HEK293 (cell line): ENCODE data around the gene DCUN1D5.

Experiments used
- MEIS1 ChIP-seq: sonication (generic); formaldehyde crosslinking; IDR thresholded peaks from 2 replicates; pipeline ENCODE4 v1.8.1; 2022; ENCODE audit warnings: missing genetic modification reagents, mild to moderate bottlenecking, borderline replicate concordance
- MZF1 ChIP-seq: fragments of 450-650 bp; formaldehyde crosslinking; IDR thresholded peaks from 2 replicates; pipeline ENCODE4 v1.5.1; 2017; ENCODE audit warnings: missing biosample characterization, missing genetic modification characterization, borderline replicate concordance
- PATZ1 ChIP-seq: fragments of 450-650 bp; formaldehyde crosslinking; IDR thresholded peaks from 2 replicates; pipeline ENCODE4 v1.5.1; 2016; ENCODE audit warnings: missing biosample characterization, missing genetic modification characterization
- SP7 ChIP-seq: fragments of 450-650 bp; formaldehyde crosslinking; IDR thresholded peaks from 2 replicates; pipeline ENCODE4 v1.5.1; 2016; ENCODE audit warnings: missing biosample characterization, missing genetic modification characterization
- TRIM28 ChIP-seq: IDR thresholded peaks from 2 replicates; pipeline ENCODE4 v1.6.1; 2011; ENCODE audit warnings: low read length, control low read depth, borderline replicate concordance
- WT1 ChIP-seq: fragments of 450-650 bp; formaldehyde crosslinking; IDR thresholded peaks from 2 replicates; pipeline ENCODE4 v1.5.1; 2016; ENCODE audit warnings: missing biosample characterization, missing genetic modification characterization
- ZBTB26 ChIP-seq: fragments of 450-650 bp; formaldehyde crosslinking; optimal IDR thresholded peaks from 2 replicates; pipeline ENCODE3; 2016; ENCODE audit warnings: missing biosample characterization, mild to moderate bottlenecking, missing genetic modification characterization
- ZBTB49 ChIP-seq: fragments of 450-650 bp; formaldehyde crosslinking; IDR thresholded peaks from 2 replicates; pipeline ENCODE4 v1.5.1; 2016; ENCODE audit warnings: missing biosample characterization, missing genetic modification characterization, low read depth
- ZIC2 ChIP-seq: fragments of 450-650 bp; formaldehyde crosslinking; IDR thresholded peaks from 2 replicates; pipeline ENCODE4 v1.5.1; 2016; ENCODE audit warnings: missing biosample characterization, missing genetic modification characterization
- ZNF155 ChIP-seq: fragments of 450-650 bp; formaldehyde crosslinking; IDR thresholded peaks from 2 replicates; pipeline ENCODE4 v1.5.1; 2016; ENCODE audit warnings: missing biosample characterization, missing genetic modification characterization
- ZNF18 ChIP-seq: fragments of 450-650 bp; formaldehyde crosslinking; IDR thresholded peaks from 2 replicates; pipeline ENCODE4 v1.5.1; 2016; ENCODE audit warnings: missing biosample characterization, missing genetic modification characterization
- ZNF223 ChIP-seq: fragments of 450-650 bp; formaldehyde crosslinking; IDR thresholded peaks from 2 replicates; pipeline ENCODE4 v1.5.1; 2016; ENCODE audit warnings: missing biosample characterization, missing genetic modification characterization
- ZNF302 ChIP-seq: fragments of 450-650 bp; formaldehyde crosslinking; IDR thresholded peaks from 2 replicates; pipeline ENCODE4 v1.5.1; 2016; ENCODE audit warnings: missing biosample characterization, missing genetic modification characterization, low read depth
- ZNF335 ChIP-seq: fragments of 450-650 bp; formaldehyde crosslinking; conservative IDR thresholded peaks from 2 replicates; pipeline ENCODE4 v1.5.1; 2016; ENCODE audit warnings: missing biosample characterization, missing genetic modification characterization
- ZNF341 ChIP-seq: fragments of 450-650 bp; formaldehyde crosslinking; IDR thresholded peaks from 2 replicates; pipeline ENCODE4; 2016; ENCODE audit warnings: low read depth, missing biosample characterization, missing genetic modification characterization
- ZNF354C ChIP-seq: fragments of 450-650 bp; formaldehyde crosslinking; IDR thresholded peaks from 2 replicates; pipeline ENCODE4 v1.5.1; 2016; ENCODE audit warnings: missing biosample characterization, missing genetic modification characterization, low read depth, borderline replicate concordance
- ZNF366 ChIP-seq: fragments of 450-650 bp; formaldehyde crosslinking; conservative IDR thresholded peaks from 2 replicates; pipeline ENCODE4 v1.5.1; 2016; ENCODE audit warnings: missing biosample characterization, missing genetic modification characterization
- ZNF391 ChIP-seq: fragments of 450-650 bp; formaldehyde crosslinking; IDR thresholded peaks from 2 replicates; pipeline ENCODE4 v1.5.1; 2016; ENCODE audit warnings: low read depth, missing biosample characterization, missing genetic modification characterization, borderline replicate concordance
- ZNF404 ChIP-seq: fragments of 450-650 bp; formaldehyde crosslinking; IDR thresholded peaks from 2 replicates; pipeline ENCODE4 v1.5.1; 2017; ENCODE audit warnings: missing biosample characterization, missing genetic modification characterization
- ZNF501 ChIP-seq: fragments of 450-650 bp; formaldehyde crosslinking; IDR thresholded peaks from 2 replicates; pipeline ENCODE4 v1.5.1; 2016; ENCODE audit warnings: missing biosample characterization, missing genetic modification characterization
- ZNF513 ChIP-seq: fragments of 450-650 bp; IDR thresholded peaks from 2 replicates; pipeline ENCODE4 v1.5.1; 2018; ENCODE audit warnings: missing biosample characterization, missing genetic modification characterization
- ZNF549 ChIP-seq: fragments of 450-650 bp; IDR thresholded peaks from 2 replicates; pipeline ENCODE4 v1.5.1; 2018; ENCODE audit warnings: missing biosample characterization, missing genetic modification characterization, mild to moderate bottlenecking, inconsistent platforms, moderate library complexity
- ZNF571 ChIP-seq: fragments of 450-650 bp; formaldehyde crosslinking; IDR thresholded peaks from 2 replicates; pipeline ENCODE4 v1.5.0; 2017; ENCODE audit warnings: missing biosample characterization, missing genetic modification characterization
- ZNF585B ChIP-seq: fragments of 450-650 bp; formaldehyde crosslinking; IDR thresholded peaks from 2 replicates; pipeline ENCODE4 v1.5.1; 2016; ENCODE audit warnings: missing biosample characterization, missing genetic modification characterization
- ZNF624 ChIP-seq: fragments of 450-650 bp; formaldehyde crosslinking; IDR thresholded peaks from 2 replicates; pipeline ENCODE4 v1.5.1; 2017; ENCODE audit warnings: missing biosample characterization, missing genetic modification characterization
- ZNF629 ChIP-seq: fragments of 450-650 bp; formaldehyde crosslinking; IDR thresholded peaks from 2 replicates; pipeline ENCODE4 v1.5.1; 2017; ENCODE audit warnings: missing biosample characterization, missing genetic modification characterization
- ZNF701 ChIP-seq: fragments of 450-650 bp; formaldehyde crosslinking; IDR thresholded peaks from 2 replicates; pipeline ENCODE4 v1.5.1; 2016; ENCODE audit warnings: missing biosample characterization, missing genetic modification characterization
- ZSCAN18 ChIP-seq: fragments of 450-650 bp; formaldehyde crosslinking; IDR thresholded peaks from 2 replicates; pipeline ENCODE4 v1.5.1; 2016; ENCODE audit warnings: missing biosample characterization, missing genetic modification characterization
- ZSCAN23 ChIP-seq: fragments of 450-650 bp; formaldehyde crosslinking; IDR thresholded peaks from 2 replicates; pipeline ENCODE4 v1.5.1; 2016; ENCODE audit warnings: missing biosample characterization, missing genetic modification characterization
- ZSCAN30 ChIP-seq: fragments of 450-650 bp; IDR thresholded peaks from 2 replicates; pipeline ENCODE4 v1.5.1; 2018; ENCODE audit warnings: missing biosample characterization, mild to moderate bottlenecking, missing genetic modification characterization, moderate library complexity
- ZXDB ChIP-seq: fragments of 450-650 bp; formaldehyde crosslinking; IDR thresholded peaks from 2 replicates; pipeline ENCODE4 v1.5.1; 2016; ENCODE audit warnings: missing biosample characterization, missing genetic modification characterization

DCUN1D5 gene

GRCh38 chr11:103091801-103092524 lies at the start of gene DCUN1D5 (continued):
- TF ChIP-seq ZNF335 (peak; percentile 58), ZNF549 (tag by site-specific recombination) (no peak), ZNF354C (tag by site-specific recombination) (no peak), SP7 (tag by site-specific recombination) (peak; percentile 22; the same call in 1 of the 2 replicates), PATZ1 (tag by site-specific recombination) (no peak), ZNF366 (tag by site-specific recombination) (no peak), ZBTB26 (tag by site-specific recombination) (peak; percentile 37), ZXDB (tag by site-specific recombination) (peak; percentile 51; the same call in 1 of the 2 replicates), ZNF629 (tag by site-specific recombination) (peak; percentile 74), ZNF302 (no peak), ZNF341 (tag by site-specific recombination) (peak; percentile 34; the same call in 1 of the 2 replicates), ZSCAN18 (tag by site-specific recombination) (no peak), ZNF701 (tag by site-specific recombination) (no peak), TRIM28 (peak; percentile 59; the same call in 1 of the 2 replicates), ZIC2 (tag by site-specific recombination) (no peak), ZNF18 (tag by site-specific recombination) (no peak), ZNF391 (no peak), ZNF571 (no peak), MEIS1 (CRISPR knock-in tag) (no peak), ZNF624 (tag by site-specific recombination) (no peak), MZF1 (tag by site-specific recombination) (no peak), ZNF223 (tag by site-specific recombination) (no peak), ZSCAN30 (tag by site-specific recombination) (no peak), ZNF501 (tag by site-specific recombination) (0 out of 2 replicates have a peak, but pooled peaks have one; percentile 41), ZNF404 (tag by site-specific recombination) (no peak), ZNF513 (tag by site-specific recombination) (no peak), ZSCAN23 (tag by site-specific recombination) (no peak), ZNF585B (no peak), ZNF155 (tag by site-specific recombination) (no peak), ZBTB49 (tag by site-specific recombination) (no peak), WT1 (tag by site-specific recombination) (no peak)
